Ovary (tissue), 3 donors: Measurements from ENCODE around the gene CYP2W1.

ENCODE experiments used
- CTCF ChIP-seq, 3 donors: fragments of 450-650 bp in 2 of 3; fragments of 200-600 bp in 1 of 3; IDR thresholded peaks; one replicate each; pipeline versions ENCODE4 v1.5.1 to v1.8.0; 2016 to 2022; ENCODE audit warnings: antibody characterized with exemption in 3 of 3, mild to moderate bottlenecking in 1 of 3
- POLR2A ChIP-seq: fragments of 450-650 bp; IDR thresholded peaks from one replicate; pipeline ENCODE4 v1.6.1; 2017; ENCODE audit warnings: antibody characterized with exemption, mild to moderate bottlenecking, moderate library complexity
- donor health status: DM: no; HTN: no; CAD: no.

DNA sequence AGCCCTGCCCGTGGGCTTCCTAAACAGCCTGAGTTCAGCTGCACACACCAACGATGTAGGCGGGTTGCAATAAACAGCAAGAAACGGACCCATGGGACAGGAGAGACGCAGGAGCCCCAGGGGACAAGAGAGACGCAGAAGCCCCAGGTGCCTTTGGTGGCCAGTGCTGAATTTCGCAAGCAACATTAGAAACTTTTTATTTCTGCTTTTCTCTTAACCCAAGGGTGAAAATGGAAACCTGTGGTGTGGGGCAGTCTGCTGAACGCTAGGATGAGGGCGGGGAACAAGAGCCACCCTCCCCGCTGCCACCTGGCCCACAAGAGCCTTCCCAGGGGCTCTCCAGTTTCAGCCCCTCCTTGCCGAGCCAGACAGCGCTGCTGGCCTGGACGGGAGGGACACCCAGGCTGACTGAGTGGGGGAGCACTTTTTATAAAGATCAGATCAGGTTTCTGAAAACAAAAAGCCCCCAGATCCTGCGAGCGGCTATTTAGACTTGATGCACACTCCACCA, 41.4 kb downstream of the CYP2W1 start:
- TF ChIP-seq CTCF (IDR thresholded peaks at IDR 0.05) = no peak
- TF ChIP-seq POLR2A = no peak
